Hindlimb muscle (tissue), 1 donor: ENCODE data around the gene MLN. TPM values are rescaled to one million over a fixed set of nuclear protein-coding genes. Genes with fewer than 3 reads are reported as not detected.

ENCODE experiments used
- DNase-seq: peaks from one replicate; pipeline ENCODE4 v3.0.0-alpha.2; 2013
- polyA plus RNA-seq: library from polyadenylated mRNA; unstranded; fragments of 120-200 nt; gene quantifications from one replicate; pipeline ENCODE4 v1.2.1, GENCODE V29; 2013; ENCODE audit not compliant: insufficient read length

MLN gene
- polyA plus RNA-seq, 1 donor, result not detected

GRCh38 chr6:33771146-33772081, 32.4 kb downstream of the MLN start:
- DNase-seq, result peak; percentile 73

- no peak for DNase-seq
Measured at GRCh38 chr6:33770833-33771145, 33.0 kb downstream of the MLN start.

- no peak for DNase-seq
Measured at GRCh38 chr6:33770124-33770832, 33.5 kb downstream of the MLN start.

GRCh38 chr6:33769248-33769821, 34.5 kb downstream of the MLN start:
- no peak for DNase-seq

- DNase-seq, result no peak
Measured at GRCh38 chr6:33768644-33769120, 35.1 kb downstream of the MLN start.

- no peak for DNase-seq
Measured at GRCh38 chr6:33766921-33767907, 36.6 kb downstream of the MLN start.

GRCh38 chr6:33765368-33765767, 38.4 kb downstream of the MLN start:
- DNase-seq, result no peak

- DNase-seq, result no peak
Measured at GRCh38 chr6:33764036-33764435, 39.8 kb downstream of the MLN start.

GRCh38 chr6:33763483-33763882, 40.3 kb downstream of the MLN start:
- DNase-seq, result no peak

- DNase-seq, result no peak
Measured at GRCh38 chr6:33762713-33763112, 41.1 kb downstream of the MLN start.

GRCh38 chr6:33761922-33762629, 41.7 kb downstream of the MLN start:
- no peak for DNase-seq

- no peak for DNase-seq
Measured at GRCh38 chr6:33761581-33761921, 42.3 kb downstream of the MLN start.

- DNase-seq, result no peak
Measured at GRCh38 chr6:33759887-33760629, 43.7 kb downstream of the MLN start.

GRCh38 chr6:33758815-33759216, 45.0 kb downstream of the MLN start:
- no peak for DNase-seq

GRCh38 chr6:33757906-33758305, 45.9 kb downstream of the MLN start:
- DNase-seq, result no peak

- no peak for DNase-seq
Measured at GRCh38 chr6:33757113-33757512, 46.7 kb downstream of the MLN start.

GRCh38 chr6:33756211-33756954, 47.4 kb downstream of the MLN start:
- DNase-seq, result no peak

- no peak for DNase-seq
Measured at GRCh38 chr6:33755070-33755869, 48.5 kb downstream of the MLN start.

GRCh38 chr6:33754222-33754621, 49.6 kb downstream of the MLN start:
- no peak for DNase-seq
